ENCODE results near the gene ZNF503. TPM values are rescaled to one million over a fixed set of nuclear protein-coding genes. Genes with fewer than 3 reads are reported as not detected.

The ZNF503 gene
- total and polyA plus RNA-seq, 7 donors, result 1.1 to 5.7 (median 2.3) TPM

- no peak for TF ChIP-seq CTCF (IDR thresholded peaks at IDR 0.05)
- H3K27ac ChIP-seq, result no peak overlapping the region
- 68 to 69% (median 69%) methylated on average over 8 of the region's 8 CpGs for WGBS, 3 donors
- no peak for DNase-seq
- H3K27me3 ChIP-seq (ENCODE audit: insufficient read depth in 3 of 3, low read length in 2 of 3), result peaks cover 0 to 33% (median 5%) of the 10 kb centered on the region in 3 donors
- H3K4me1 ChIP-seq, result no peaks in the 10 kb centered on the region
- no peak for ATAC-seq
- intact Hi-C loops (cut with DNase I), result no loop called here
- no peaks in the 10 kb centered on the region for H3K9me3 ChIP-seq
- no peak overlapping the region for H3K4me3 ChIP-seq
- no peaks in the 10 kb centered on the region for H3K36me3 ChIP-seq (ENCODE audit: insufficient read depth in 1 of 2, low read depth in 1 of 2)
Observed at GRCh38 chr10:75433216-75433615, 31.7 kb upstream of the ZNF503 start.

GRCh38 chr10:75432763-75433162, 31.2 kb upstream of the ZNF503 start:
- Histone ChIP-seq H3K9me3 (no peaks in the 10 kb centered on the region), H3K36me3 (ENCODE audit: insufficient read depth in 1 of 2, low read depth in 1 of 2) (no peaks in the 10 kb centered on the region), H3K4me1 (no peaks in the 10 kb centered on the region), H3K27ac (no peak overlapping the region), H3K4me3 (no peak overlapping the region), H3K27me3 (ENCODE audit: insufficient read depth in 3 of 3, low read length in 2 of 3) (peaks cover 0 to 36% (median 5%) of the 10 kb centered on the region in 3 donors)
- DNase-seq, result no peak
- no peak for ATAC-seq
- intact Hi-C loops (cut with DNase I), result no loop called here
- 67 to 74% (median 69%) methylated on average over 5 of the region's 5 CpGs for WGBS, 3 donors
- TF ChIP-seq CTCF (IDR thresholded peaks at IDR 0.05), result no peak

GRCh38 chr10:75432176-75432575, 30.6 kb upstream of the ZNF503 start:
- no peak overlapping the region for H3K27ac ChIP-seq
- no peaks in the 10 kb centered on the region for H3K36me3 ChIP-seq (ENCODE audit: insufficient read depth in 1 of 2, low read depth in 1 of 2)
- no peak for DNase-seq
- TF ChIP-seq CTCF (IDR thresholded peaks at IDR 0.05), result no peak
- intact Hi-C loops (cut with DNase I), result no loop called here
- no peak for ATAC-seq
- peaks cover 0 to 33% (median 5%) of the 10 kb centered on the region in 3 donors for H3K27me3 ChIP-seq (ENCODE audit: insufficient read depth in 3 of 3, low read length in 2 of 3)
- H3K4me3 ChIP-seq, result peak overlapping the region; percentile 70
- WGBS, 3 donors, result 74 to 81% (median 81%) methylated on average over 5 of the region's 5 CpGs
- no peaks in the 10 kb centered on the region for H3K9me3 ChIP-seq
- H3K4me1 ChIP-seq, result no peaks in the 10 kb centered on the region

- no peak for TF ChIP-seq CTCF (IDR thresholded peaks at IDR 0.05)
- DNase-seq (peak; percentile 42 to 68), ATAC-seq (peak; percentile 39 to 76 (median 64))
- no peaks in the 10 kb centered on the region for H3K4me1 ChIP-seq
- intact Hi-C loops (cut with DNase I), result no loop called here
- no peaks in the 10 kb centered on the region for H3K36me3 ChIP-seq (ENCODE audit: insufficient read depth in 1 of 2, low read depth in 1 of 2)
- no peaks in the 10 kb centered on the region for H3K9me3 ChIP-seq
- peaks cover 0 to 28% (median 5%) of the 10 kb centered on the region in 3 donors for H3K27me3 ChIP-seq (ENCODE audit: insufficient read depth in 3 of 3, low read length in 2 of 3)
- H3K4me3 ChIP-seq, result peak within 1 kb of the TSS; percentile 70
- H3K27ac ChIP-seq, result peak within 1 kb of the TSS; percentile 60
- 10 to 21% (median 16%) methylated on average over 36 to 82 of the region's 82 CpGs for WGBS, 3 donors
Observed at GRCh38 chr10:75431180-75432111, 29.9 kb upstream of the ZNF503 start, which contains the start of gene LRMDA. LRMDA (plus strand) TSS chr10:75431624.

Measured in psoas muscle (tissue), 8 donors.